Right renal pelvis (tissue), 4 donors: ENCODE data around the gene GPC3. TPM values are rescaled to one million over a fixed set of nuclear protein-coding genes. Genes with fewer than 3 reads are reported as not detected.

Source experiments
- DNase-seq, 4 donors: peaks; one replicate each; pipeline ENCODE4 v3.0.0-alpha.2; 2013; ENCODE audit warnings: low read depth in 4 of 4, low spot score in 3 of 4, missing footprints in 1 of 4
- polyA plus RNA-seq, 4 donors: library from polyadenylated mRNA; unstranded; fragments of 120-200 nt; gene quantifications; one replicate each; pipeline ENCODE4 v1.2.1, GENCODE V29; 2013; ENCODE audit not compliant: insufficient read length in 4 of 4

The GPC3 gene
- polyA plus RNA-seq, 4 donors: 1,095 to 1,238 (median 1,173) TPM

DNA sequence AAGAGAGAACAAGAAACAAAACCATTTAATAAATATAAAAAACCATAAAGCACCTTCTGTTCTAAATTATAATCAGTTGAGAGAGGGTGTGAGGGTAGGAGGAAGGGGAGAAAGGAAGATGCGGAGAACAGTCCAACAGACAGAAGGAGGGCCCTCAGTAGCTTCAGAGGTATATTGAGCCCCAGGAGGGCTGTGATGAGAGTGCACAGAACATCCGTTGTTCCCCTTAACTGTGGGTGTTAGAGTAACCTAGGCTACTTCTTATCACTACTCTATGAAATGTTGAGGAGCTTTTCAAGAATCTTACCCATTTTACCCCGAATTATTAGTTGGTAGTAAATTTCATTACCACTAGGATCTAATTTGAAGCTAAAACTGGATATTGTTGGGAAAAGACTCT lies 13.8 kb downstream of the GPC3 start:
- no peak for DNase-seq

DNA sequence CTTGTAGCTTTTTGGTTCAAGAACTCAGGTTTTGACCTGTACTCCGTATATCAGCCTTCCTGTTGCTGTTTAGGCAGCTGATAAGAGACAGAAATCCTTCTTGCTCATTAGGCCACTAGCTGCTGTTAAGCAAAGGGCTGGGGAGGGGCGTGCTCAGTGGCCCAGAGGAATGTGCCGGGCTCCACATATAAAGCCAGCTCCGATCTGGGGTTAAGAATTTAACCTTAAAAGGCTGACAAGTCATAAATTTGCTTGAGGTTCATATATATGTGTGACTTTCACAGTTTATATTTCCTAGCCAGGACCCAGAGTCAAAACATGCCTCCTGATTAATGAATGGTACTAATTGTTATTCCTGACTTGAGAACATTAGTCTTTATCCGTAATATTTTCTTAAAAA lies 15.3 kb downstream of the GPC3 start:
- no peak for DNase-seq

- no peak for DNase-seq
Observed at GRCh38 chrX:133969191-133969590, 16.2 kb downstream of the GPC3 start.

- no peak for DNase-seq
Observed at GRCh38 chrX:133968109-133968508, 17.3 kb downstream of the GPC3 start.

DNA sequence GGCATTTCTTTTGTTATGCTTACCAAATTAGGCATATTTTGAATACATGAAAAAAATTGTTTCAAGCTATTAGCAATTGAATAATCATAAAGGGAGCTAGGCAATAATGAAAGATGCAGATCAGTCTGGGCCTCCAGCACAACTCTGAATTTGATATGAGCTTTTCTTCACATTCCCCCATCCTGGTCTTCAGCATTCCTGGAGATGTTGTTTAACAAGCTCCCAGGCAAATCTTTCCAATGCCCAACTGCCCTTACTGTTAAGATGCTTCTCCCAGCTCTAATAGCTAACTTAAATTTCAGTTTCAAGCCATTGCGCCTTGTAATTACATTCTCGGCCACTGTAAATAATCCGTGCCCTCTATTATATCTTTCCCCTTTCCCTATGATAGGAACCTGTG lies 19.2 kb downstream of the GPC3 start:
- no peak for DNase-seq

GRCh38 chrX:133965321-133965720 lies 20.1 kb downstream of the GPC3 start:
- no peak for DNase-seq

DNA sequence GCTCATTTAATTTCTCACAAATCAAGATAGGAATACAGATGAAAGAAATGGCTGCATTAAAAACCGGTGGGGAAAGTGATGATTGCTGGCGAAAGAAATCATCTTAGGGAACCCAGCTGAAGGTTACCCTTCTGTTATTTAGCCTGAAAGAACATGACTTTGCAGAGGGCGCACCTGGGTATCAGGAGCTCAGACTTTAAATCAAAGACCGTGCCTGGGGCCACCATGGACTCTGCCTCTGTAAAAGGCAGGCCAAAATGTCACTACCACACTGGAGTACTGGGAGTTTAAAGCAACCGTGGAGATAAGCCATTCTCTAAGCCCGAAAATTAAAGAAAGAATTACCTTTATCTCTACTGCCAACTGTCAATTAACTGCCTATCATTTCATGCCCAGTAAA lies 24.3 kb downstream of the GPC3 start:
- DNase-seq: no peak

DNA sequence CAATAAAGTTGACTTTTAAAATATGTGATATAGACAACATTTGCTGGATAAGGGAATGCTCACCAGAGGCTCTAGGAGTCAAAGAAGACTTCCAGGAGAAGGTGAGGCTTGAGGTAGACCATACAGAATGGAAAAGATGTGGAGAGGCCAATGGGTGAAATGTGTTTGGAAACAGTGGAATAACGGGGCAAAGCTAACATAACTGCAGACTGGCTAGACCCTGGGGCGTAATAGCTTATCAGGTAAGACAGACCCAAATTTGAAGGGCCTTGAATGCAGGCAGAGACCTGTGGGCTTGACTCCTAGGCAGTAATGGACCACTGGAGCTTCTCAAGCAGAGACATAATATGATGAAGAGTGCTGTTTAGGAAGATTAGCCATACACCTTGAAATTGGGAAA lies 25.4 kb downstream of the GPC3 start:
- no peak for DNase-seq

DNA sequence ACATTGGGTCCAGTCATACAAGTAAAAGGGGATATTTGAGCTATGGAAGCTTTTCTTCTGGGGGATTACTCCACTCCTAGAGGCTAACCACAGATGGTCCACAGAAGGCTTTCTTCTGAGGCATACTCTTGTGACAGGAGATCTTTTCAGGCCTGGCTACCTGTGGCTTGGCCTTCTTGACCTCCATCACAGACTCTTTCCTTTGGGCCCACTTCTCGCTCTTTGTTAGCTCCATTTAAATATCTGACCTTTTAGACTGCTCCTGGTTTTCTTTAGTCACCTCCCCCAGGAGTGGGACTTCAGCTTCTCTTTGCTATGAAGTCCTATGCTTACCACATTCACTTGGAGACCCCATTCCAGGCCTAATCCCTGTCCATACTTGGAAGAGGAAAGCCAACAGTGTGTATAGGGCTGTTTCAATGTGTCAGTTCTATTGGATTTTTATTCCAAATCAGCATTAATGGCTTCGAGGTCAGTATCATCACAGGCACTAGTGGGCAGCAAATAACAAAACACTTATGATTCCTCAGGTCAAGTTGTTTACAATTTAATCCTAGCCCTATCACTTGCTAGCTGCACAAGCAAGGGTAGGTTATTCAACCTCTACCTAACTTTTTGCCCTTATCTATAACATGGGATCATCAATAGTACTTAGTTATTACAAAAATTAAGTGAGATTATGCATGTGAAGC lies 26.3 kb downstream of the GPC3 start:
- DNase-seq: no peak

DNA sequence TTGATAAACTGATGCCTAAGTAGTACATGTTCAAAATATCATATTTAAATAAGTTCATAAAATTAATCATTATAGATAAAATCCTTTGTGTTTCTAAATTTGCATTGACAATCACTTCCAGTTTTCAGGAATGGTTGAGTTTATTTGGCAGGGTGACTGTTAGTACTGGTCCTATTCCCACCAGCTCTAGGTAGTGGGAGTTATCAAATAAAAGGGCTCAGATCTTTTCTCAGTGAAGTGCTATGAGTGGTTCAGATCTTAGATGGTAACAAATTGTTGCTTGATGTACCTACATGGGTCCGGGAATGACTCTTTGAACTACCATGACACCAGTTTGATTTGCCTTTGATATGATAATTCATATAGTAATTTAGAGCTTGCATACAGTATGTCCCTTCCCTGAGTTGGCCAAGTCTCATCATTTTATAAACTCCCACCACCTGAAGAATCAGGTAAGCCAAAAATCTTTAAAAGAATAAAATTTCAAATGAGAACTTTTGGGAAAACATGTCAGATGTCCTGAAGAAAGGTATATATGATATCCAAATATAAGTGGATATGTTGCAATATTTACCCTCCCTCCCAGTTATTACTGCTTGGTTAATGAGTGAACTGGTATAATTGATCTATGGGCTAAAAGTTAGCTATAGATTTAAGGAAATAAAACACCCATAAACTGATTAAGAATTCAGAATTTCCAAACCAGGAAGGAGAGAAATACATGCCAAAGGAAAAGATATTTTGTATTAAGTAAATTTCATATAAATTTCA lies 28.6 kb downstream of the GPC3 start:
- DNase-seq: no peak

DNA sequence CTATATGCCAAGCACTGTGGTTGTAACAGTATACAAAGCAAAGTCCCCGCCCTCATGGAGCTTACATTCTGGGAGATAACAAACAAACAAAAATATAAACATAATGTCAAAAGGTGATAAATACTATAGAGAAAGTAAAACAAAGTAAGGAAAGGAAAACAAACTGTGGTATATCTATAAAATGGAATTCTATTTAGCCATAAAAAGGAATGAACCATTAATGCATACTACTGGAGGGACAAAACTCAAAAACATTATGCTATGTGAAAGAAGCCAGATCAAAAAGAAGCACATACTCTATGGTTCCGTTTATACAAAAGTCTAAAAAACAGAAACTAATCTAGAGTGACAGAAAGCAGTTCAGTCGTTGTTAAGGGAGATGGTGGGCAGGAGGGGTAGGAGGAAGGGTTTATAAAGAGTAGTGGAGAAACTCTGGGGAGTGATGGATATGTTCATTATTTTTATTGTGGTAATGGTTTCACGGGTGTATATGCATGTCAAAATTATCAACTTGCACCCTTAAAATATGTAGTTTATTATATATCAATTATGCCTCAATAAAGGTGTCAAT lies 31.5 kb downstream of the GPC3 start:
- DNase-seq: no peak

- no peak for DNase-seq
Observed at GRCh38 chrX:133953078-133953477, 32.3 kb downstream of the GPC3 start.

DNA sequence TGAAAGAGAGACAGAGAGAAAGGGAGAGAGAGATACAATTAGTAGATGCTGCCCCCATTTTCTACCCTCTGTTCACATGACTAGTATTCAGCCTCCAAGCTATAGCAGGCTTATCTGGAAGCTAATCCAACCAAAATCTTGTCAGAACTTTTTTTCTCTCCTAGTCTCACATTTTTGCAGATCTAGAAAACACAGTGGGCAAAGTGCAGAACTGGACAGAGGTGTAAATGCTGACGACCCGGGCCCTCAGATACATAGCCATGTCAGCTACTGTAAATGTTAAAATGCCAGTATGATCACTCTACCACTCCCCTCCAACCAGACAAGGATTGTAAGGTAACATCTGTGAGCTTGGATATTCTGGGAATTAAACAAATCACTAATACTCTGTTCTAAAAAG lies 34.3 kb downstream of the GPC3 start:
- no peak for DNase-seq

GRCh38 chrX:133950214-133950613 lies 35.2 kb downstream of the GPC3 start:
- DNase-seq: no peak

DNA sequence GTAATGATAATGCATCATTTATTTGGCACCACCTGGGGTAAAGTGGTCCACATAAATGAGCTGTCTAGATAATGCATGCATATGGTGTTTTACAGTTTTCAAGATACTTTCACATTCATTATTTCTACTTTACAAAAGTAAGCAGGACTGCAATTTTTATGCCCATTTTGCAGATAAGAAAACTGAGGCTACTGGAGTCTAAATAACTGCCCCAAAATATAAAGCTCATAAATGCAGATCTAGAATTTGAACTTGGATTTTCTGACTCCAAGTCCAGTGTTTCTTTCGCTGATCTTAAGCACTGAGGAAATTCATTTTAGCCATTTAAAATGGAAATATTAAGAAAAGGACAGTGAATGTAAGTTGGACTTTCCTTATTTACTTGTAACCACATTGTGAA lies 36.5 kb downstream of the GPC3 start:
- DNase-seq: no peak

DNA sequence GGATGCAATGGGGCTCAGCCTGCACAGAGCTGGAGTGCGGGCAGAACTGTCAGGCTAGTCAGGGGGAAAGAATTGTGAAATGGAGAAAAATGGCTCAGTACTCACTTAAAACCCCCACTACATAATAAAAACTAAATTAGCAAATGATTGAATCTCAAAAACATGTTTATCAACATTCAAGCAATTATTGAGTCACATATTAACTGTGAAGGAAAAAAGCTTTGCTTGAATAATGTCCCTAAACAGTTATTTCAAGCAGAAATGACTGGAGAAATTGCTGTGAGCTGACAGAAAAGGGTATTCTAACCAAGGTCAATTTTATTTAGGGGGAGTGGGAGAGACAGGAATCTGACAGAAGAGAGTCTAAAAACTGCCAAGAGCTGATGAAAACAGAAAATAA lies 37.4 kb downstream of the GPC3 start:
- DNase-seq: no peak

- DNase-seq: no peak
Observed at GRCh38 chrX:133947022-133947421, 38.4 kb downstream of the GPC3 start.

DNA sequence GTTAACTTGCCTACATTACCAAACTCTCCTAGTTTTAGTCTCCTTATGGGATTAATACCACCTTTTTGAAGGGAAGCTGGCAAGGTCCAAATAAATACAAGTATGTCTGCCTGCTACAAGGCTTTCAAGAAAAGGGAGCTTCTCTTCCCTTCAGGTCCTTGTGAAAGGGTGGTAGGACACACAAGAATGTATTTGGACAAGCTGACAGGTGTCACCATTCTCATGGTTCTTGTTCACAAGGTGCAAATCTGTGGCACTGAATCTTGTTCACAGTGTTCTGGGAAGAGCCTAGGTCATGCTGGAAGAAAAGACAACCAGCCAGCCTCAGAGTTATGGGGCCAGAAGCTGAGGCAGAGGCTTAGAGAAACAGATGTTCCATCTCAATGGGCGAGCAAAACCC lies 41.9 kb downstream of the GPC3 start:
- DNase-seq: no peak

GRCh38 chrX:133939655-133940302 lies 45.6 kb downstream of the GPC3 start:
- no peak for DNase-seq

DNA sequence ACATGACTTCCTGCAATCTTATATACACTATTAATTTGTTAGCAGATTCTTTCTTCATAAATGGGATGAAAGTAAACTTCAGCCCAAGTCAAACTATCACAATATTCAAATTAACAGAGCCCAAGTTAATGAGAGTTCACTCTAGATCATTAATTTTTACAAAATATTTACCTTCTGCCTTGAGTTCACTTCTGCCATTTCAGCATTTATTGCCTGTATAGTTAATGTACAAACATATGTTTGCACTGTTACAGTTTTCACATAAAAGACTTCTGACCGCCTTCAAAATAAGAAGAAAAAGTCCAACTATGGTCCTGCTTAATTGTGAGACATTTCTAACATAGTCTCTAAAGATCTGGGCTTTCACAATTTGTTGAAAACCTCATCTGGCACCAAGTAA lies 46.9 kb downstream of the GPC3 start:
- DNase-seq: no peak

DNA sequence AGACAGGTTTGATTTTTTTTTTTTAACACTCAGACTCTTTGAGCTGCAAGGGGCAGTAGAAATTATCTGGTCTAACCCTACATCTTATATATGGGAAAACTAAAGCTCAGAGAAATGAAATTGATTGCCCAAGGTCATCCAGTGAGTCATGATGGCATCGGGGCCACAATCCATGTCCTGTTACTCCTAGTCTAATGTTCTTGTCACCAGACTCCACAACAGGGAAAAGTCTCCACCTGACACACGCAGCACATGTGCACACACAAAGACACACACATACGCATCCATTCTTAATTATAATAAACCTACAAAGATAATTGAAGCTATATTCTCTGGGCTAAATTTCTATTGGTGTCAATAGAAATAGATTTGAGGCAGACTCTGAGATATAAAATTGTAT lies 48.4 kb downstream of the GPC3 start:
- no peak for DNase-seq

GRCh38 chrX:133935076-133935475 lies 50.3 kb downstream of the GPC3 start:
- no peak for DNase-seq
